NCI-H1092 treated with DMSO at 0.1 percent for 48 hours (cell line): ENCODE data around the gene ATP6V0D1.

ENCODE experiments used
- DNase-seq: peaks from one replicate; lab custom pipeline; 2025; lab: John Stamatoyannopoulos, UW

The ATP6V0D1 gene

DNA sequence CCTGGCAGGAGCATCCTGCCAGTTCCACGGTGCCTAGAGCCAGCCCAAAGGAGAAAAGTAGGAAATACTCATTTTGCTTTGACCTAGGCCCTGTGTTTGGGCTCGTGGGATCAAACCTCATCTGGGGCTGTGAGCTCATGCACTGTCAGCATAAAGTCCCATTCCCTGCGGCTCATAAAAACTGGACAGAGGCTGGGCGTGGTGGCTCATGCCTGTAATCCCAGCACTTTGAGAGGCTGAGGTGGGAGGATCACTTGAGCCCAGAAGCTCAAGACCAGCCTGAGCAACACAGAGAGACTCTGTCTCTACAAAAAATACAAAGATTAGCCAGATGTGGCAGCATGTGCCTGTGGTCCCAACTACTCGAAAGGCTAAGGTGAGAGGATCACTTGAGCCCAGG is 17.9 kb downstream of the ATP6V0D1 start:
- no peak for DNase-seq

DNA sequence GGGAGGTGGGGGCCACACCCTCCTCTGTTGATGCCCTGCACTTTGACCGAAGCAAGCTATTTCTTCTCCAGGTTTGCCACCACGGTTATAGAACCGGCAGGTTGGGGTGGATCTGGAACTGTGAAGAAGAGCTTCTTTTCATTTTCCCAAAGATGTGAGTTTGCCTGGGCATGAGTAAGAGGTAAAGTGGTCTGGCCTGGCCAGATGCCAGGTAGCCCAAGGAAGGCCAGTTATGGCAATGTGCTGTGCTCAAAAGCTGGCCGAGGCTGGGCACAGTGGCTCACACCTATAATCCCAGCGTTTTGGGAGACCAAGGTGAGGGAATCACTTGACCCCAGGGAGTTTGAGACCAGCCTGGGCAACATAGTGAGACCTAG is 18.7 kb downstream of the ATP6V0D1 start:
- DNase-seq: no peak

DNA sequence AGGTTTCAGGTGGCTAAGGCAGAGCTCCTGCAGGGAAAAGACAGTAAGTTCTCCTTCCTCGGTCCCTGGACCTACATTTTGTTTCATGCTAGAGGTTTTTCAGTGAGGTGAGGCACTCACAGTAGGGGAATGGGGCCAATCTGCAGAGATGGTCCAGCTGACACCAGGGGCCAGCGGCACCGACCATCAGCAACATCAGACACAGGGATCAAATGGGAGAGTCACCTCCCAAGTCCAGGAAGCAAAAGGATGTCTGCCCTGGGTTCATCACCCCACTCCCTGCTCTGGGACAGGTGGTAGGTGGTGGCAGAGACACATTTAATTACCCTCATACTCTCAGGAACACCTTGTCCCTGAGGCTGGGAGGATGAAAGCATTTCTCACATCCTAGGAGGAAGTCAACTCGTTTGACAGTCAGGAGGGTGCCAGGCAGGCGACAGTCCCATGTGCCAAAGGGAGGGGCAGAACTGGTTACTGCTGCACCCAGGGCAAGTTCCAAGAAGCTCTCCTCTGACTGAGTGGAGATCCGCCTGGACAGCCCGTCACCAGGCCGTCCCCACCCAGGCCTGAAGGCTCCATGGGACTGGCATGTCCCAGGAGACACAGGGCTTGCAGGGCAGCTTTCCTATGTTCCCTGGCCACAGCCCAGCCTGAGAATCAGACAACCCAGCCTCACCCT is 19.2 kb downstream of the ATP6V0D1 start:
- no peak for DNase-seq

DNA sequence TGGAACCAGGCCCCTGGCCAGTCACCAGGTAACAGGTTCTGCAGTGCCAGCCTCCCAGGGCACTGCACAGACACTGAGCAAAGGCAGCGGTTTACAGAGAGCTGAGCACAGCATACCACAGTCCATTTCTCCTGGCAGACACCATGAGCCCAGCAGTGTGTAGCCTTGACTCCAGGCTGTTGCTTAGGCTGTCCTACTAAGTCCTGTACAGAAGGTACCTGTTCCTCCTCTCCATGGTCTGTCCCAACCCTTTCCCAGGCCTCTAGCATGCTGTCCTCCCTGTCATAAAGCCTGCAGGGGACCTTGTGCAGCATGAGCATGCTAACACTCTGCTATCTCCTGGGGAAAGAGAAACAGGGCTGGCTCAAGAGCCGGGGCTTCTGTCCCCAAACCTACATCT is 20.0 kb downstream of the ATP6V0D1 start:
- DNase-seq: no peak

DNA sequence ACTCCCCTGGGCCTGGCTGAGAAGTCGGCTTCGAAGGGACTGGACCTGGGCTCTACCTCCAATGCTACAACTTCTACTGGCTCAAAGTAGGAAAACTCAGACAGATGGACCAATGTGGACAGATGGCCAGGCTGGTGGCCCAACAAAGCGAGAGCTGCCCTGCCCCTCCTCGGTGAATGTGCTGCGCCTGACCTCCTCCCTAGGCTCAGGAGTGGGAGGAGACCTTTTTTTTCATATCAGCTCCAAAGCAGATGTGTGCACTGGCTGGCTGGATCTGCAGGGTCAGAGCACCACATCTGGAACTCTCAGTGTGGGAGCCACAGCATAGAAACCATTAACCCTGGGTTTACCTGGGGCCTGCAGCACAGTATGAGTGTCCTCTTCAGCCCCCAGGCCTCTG is 20.8 kb downstream of the ATP6V0D1 start:
- no peak for DNase-seq

DNA sequence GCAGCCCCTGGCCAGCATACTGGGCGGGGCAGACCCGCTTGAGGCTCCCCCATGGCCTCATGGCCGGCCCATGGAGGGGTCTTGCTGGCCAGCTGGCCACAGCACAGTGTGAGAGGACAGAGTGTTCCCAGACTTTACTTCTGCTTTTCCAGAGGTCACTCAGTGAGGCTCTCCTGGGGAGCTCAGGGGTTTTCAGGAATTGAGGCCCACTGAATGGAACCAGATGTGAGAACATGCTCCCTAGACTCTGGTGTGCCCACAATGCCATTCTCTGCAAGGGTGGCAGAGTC is 21.2 kb downstream of the ATP6V0D1 start:
- no peak for DNase-seq

DNA sequence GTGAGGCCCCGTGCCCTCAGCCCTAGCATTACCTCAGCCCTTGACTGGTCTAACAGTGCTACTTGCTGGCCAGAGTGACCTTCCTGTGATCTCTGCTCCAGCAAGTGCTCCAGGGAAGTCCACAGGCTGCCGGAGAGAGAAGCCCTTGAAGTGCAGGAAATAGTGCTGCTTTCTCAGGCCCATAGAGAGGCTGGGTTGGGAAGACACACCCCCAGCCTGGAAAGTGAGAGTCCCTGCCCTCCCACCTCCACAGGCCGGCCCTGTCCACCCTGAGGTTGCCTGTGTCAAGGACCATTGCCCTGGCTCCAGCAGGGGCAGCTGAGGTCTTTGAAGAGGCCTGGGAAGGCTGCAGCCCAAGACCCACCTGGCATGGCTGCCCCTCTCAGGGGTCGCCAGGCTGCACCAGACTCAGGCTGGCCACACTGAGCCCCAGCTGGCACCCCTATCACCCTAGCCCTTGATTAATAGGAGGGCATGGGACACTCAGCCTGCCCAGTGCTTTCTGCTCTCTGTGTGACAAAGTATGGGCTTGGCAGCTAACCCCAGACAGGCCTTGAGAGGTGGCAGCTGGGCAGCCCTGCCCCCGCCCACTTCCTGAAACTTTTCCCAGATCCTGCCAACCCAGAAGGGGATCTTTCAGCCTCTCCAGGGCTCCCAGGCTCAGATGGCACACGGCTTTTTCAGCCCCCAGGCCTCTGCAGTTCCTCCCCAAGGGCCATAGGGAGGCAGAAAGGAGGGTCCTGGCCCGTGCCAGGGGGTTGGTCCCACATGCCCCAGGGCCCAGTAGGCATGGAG is 21.7 kb downstream of the ATP6V0D1 start:
- DNase-seq: no peak

DNA sequence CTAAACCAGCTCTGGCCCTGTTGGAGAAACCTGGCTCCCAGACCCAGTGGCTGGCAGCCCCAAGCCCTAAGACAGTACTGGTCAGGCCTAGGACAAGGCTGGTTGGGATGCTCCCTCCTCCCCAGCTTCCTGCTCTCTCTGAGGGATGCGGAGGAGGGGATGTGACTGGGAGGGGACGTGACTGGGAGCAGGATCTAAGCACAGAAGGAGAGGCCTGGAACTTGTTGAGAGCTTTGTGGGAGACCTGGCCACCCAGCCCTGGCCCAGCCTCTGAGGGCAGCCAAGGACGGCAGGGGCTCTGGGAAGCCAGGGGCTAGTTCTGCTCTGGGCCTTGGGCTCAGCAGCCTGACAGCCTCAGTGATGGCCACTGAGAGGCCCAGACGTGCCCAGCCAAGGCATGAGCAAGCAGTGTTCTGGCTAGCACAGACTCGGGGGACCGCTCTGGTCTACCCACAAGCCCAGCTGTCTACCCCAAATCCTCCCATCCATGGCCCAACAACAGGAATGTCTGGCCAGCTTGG is 22.8 kb downstream of the ATP6V0D1 start:
- no peak for DNase-seq

DNA sequence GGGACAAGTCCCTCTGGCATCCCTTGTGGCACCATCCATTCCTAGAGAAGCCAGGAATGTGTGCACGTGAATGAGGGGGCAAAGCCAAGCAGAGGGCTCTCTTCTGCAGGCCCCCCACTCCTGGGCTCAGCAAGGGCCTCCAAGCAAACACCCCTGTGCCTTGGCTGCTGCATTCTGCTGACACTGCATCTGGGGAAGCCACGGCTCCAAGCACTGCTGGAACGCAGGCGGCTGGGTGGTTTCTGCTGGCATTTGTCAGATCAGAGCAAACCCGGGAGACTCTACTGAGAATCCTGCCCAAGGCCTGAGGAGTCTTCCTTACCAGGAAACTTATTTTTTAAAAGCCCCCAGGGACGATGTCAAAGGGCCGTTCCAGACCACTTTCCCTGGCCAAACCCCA is 23.3 kb downstream of the ATP6V0D1 start:
- DNase-seq: no peak

DNA sequence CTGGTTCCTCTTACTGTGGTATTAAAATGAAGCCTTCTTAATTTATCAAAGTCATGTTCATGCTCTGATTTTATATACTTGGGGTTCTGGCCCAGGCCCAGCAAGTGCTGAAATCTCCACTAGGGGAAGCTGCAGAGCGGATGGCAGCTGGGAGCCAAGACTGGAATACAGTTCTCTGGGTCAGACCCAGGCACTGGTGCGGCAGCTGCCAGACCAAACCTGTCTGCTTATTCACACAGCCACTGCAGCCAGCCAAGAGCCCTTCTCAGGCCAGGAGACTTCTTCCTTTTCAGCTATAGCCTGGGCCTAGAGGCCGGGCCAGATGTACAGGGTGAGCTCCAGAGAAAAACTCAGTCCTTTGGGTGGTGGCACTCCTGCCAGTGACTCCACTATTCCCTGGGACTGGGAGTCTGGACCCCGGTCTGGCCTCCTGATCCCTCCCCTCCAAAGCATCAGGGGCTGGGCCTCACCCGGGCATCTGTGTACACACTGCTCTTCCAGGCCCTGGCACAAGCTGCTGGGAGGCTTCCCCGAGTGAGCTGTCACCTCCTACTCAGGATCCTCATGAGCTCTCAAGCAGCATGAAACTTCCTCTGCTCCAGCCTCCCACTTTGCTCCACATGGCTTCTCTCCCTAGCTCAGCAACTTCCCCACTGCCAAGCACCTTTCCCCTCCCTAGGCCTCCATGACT is 24.4 kb downstream of the ATP6V0D1 start:
- no peak for DNase-seq

DNA sequence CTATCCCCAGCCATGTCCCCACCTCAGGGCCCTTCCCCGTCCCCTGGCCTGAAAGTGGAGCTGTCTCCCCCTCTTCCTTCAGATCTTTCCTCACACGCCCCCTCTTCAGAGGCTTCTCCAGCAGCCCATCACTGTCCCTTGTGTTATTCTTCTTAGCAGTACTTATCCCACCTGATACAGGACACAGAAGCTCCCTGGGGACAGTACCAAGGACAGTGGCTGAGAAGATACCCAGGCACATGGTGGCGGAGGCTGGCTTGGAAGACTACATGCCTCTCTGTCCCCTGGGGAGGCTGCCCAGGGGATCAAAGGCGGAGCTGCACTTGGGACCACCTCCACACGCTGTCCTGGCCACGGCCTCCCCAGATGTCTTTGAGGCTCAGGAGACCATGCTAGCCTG is 26.1 kb downstream of the ATP6V0D1 start:
- DNase-seq: no peak

DNA sequence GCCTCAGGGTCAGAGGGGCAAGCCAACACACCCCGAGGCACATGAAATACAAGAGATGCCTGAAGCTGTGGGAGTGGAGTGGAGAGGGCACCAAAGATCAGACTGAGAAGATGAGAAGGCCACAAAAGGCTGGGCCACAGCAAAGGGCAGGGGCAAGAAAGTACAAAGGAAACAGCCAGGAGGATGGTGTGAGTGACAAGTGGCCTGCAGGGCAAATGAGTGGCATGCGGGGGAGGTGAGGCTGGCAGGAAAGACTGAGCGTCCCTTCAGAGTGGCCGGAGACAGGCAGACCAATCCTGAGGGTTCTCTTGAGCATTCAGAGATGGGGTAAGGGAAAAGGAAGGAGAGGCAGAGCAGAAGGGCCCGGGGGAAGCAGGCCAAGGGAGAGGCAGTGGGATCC is 26.9 kb downstream of the ATP6V0D1 start:
- DNase-seq: no peak

DNA sequence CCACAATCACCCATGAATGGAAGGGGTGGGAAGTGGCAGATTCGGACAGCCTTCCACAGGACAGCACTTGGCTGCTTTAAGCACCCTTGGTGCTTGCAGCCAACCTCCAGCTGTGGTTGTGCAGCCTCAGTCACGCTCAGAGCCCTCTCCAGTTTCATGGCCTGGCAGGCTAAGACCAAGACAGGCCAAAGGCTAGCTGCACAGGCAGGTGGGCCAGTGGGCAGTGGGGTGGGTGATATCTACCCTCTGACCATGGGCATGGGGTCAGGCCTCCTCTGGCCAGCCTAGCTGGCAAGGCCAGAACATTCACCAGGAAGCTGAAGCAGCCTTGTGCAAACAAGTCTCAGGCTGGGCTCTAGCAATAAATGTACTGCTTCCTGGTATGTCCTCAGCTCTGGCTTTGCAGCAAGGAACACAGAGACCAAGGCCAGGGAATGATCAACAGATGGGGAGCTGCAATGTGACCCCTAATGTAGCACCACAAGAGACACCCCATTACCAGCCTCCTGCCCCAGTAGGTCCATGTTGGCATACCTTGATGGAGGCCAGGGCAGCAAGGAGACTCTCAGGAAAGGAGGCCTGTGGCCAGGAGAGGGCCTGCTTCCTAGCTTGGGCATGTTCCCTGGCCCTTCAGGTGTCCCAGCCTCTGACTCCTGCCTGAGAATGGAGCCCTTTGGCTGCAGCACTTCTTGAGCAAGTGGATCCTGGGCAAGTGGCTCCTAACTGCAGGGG is 29.1 kb downstream of the ATP6V0D1 start:
- no peak for DNase-seq

DNA sequence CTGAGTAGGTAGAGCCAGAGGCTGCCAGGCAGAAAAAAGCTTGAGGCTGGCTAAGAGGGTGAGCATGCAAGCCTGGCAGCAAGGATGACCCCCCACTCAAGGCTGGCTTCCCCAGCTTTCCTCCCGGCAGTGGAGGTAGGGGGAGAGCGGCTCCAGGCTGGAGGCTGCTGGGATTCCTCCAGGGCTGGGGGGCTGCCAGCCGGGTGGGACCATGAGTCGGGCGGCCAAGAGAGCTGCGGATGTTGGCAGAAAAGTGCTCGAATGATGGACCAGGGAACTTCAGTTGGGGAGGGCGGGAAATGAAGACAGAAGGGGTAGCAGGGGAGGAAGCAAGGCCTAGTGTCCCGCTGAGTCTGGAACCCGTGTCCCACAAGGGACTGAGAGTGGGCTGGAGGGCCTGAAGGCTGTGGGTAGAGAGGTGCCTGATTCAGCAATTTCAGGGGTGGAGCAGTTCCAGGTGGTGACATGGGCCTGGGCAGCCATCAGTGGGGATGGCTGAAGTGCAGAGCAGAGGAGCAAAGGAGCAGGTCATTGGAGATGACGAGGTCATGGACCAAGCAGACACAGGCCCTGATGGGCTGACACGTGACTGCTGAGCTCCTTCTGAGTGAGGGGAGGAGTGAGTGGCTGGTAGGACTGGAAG is 29.8 kb downstream of the ATP6V0D1 start:
- no peak for DNase-seq

DNA sequence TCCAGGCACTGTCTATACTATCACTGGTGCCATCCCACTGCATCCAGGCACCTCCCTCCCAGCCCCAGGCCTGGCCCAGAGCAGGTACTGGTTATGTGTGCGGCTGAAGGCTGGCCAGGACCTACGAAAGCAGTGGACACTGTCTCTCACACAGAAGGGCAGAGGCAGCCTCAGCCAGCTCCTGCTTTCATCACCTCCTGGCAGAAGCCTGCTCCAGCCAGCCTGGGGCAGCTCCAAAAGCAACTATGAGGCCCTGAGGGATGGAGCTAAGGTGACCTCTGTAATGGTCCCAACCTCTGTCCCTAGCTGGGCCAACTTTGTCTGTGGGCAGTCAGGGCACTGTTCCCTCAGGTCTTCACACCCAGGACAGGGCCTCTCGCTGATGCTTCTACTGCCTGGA is 31.2 kb downstream of the ATP6V0D1 start:
- DNase-seq: no peak

DNA sequence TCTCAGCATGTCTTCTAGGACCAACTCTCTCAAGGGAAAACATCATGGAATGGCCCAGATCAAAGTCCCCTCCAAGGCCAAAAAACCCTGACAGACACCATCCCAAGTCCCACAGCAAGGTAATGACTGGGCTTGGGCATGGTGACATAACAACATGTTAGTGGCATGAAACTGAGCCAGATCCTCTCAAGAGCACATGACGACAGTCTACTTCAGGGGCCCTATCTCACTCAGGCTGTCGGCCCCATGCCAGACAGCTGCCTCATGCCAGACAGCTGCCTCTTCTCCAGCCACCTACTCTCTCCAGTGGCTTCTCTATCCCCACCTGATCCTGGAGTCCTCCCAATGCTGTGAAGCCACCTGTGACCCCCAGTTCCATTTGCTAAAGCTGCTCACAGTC is 31.6 kb downstream of the ATP6V0D1 start:
- DNase-seq: peak; percentile 82

DNA sequence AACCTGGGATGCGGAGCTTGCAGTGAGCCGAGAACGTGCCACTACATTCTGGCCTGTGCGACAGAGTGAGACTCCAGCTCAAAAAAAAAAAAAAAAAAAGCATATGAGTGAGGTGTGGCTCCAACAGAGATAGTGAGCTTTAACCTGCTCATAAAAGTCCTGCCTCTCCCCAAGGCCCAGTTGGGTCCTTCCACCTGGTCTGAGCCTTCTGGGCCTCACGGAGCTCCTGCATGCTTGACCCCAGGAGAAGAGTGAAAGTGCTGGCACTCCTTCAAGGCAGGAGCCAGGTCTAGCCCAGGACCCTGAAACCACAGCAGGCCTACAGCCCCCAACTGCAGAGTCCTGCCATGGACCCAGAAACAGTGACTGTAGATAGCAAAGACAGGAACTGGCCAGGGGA is 32.4 kb downstream of the ATP6V0D1 start:
- DNase-seq: no peak

DNA sequence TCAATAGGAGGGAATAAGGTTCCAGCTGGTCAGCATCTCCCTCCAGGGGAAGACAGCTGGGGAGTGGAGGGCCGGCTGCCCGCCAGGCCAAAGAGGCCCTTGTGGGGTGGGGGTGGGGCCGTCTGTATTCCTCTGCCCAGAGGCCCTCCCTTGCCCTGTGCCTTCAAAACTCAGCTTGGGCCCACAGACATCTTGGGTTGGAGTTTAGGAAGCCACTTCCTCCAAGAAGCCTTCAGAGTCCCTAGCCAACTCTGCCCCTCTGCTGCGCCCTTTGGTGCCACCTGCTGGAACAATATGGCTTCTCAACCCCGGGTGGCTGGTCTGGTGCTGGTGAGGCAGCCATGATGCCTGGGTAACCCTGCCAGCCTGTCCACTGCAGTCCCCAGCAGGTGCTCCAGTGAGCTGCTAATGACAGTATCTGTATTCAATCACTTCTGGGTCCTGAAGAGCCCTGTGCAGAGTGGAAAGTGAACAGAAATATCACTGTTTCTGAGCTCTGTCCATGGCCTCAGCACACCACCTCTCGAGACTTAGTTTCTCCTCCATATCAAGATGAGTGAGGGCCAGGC is 33.4 kb downstream of the ATP6V0D1 start:
- DNase-seq: peak; percentile 37

DNA sequence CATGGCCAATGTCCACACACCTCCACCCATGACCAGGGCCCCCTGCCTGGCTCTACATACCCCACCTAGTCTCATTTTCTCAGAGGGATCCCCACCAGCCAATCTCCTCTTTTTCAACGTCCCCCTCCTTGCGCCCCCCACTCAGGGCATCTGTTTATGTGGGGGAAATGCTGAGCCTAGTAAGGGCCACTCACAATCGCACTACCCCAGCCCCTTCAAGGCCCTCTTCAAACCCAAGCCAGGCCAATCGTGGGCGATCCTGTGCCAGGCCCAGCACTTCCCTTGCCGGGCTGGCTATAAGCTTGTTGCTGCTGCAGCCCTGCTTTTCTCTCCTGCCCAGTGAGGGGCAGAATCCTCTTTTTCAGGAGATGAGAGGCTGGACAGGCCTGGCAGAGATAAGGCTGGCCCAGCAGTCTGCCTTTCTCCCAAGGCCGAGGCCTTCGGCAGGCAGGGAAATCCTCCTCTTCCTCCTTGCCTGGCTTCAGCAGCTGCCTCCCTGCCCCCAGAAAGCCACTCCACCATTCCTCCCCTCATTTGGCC is 33.9 kb downstream of the ATP6V0D1 start:
- no peak for DNase-seq

DNA sequence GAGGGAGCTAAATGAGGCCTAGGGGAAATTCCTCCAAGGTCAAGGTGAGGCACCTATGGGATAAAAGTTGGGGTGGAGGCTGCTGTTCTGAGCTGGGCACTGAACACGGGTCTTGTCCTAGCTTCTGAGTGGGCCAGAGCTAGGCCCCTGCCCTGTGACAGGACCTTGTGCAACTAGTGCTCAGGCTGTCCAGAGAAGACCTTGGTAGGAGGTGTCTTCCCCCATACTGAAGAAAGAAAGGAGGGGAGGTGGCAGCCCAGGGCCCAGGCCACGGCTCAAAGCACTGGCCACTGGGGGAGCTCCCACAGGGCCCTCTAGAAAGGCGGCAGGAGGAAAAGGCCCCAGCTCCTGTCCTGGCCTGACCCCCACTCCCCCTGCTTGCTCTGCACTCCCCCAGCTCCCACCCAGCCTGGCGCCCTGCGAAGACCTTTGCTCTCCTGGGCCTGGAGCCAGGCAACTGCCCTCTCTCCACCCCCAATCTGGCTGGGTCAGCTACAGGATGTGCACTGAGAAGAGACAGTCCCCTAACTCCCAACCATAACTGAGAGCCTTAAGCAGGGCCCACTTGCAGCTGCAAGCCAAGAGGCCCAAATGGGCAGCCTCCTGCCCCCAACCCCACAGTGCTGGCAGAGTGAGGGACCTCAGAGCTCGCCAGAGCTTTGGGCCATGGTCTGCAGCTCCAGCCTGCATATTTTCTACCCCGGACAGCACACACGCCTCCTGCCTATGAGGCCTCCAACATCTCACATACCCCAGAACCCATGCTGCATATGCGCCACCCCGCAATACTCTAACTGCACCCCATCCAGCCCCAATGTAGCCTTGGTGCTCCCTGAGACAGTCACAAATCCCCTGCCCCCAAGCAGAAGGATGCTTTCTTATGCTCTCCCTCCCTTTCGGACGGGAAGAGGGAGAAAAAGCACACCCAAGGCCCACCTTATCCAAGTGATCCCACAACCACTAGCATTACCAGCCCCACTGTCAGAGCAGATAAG is 34.7 kb downstream of the ATP6V0D1 start:
- DNase-seq: no peak
